GM12878 (cell line): ENCODE data around the gene RAB23. TPM values are rescaled to one million over a fixed set of nuclear protein-coding genes. Genes with fewer than 3 reads are reported as not detected.

Source experiments
- ATAC-seq: fragments of 200-7000 bp; cut with Tn5 transposase; 3 replicates; pipeline ENCODE4 v1.9.1; 2020; ENCODE audit warnings: mild to moderate bottlenecking, moderate library complexity
- BruUV-seq: library from RNA; stranded (reverse); fragments of 400-500 nt; replicated peaks from 2 replicates; lab custom pipeline; 2021; lab: Mats Ljungman, UMichigan
- CTCF ChIA-PET: fragments of 300-600 bp; sonication (Branson Sonifier 250); formaldehyde crosslinking; extraction: SDS; loops from one replicate; lab custom pipeline; 2021; ENCODE audit warnings: inconsistent platforms; lab: Yijun Ruan, JAX
- POLR2A ChIA-PET: fragments of 350-600 bp; formaldehyde crosslinking; extraction: SDS; loops from one replicate; lab custom pipeline; 2021; ENCODE audit warnings: inconsistent platforms; lab: Charles Lee
- RAD21 ChIA-PET: fragments of 300-600 bp; sonication (Branson Sonifier 250); formaldehyde crosslinking; loops from one replicate; lab custom pipeline; 2023; ENCODE audit warnings: antibody characterized with exemption; ENCODE audit not compliant: unreplicated experiment; lab: Charles Lee
- SMC1A ChIA-PET: fragments of 300-600 bp; sonication (Branson Sonifier 250); formaldehyde crosslinking; loops from one replicate; lab custom pipeline; 2023; ENCODE audit not compliant: unreplicated experiment, uncharacterized antibody; lab: Charles Lee
- DNase-seq: peaks from one replicate; pipeline ENCODE4 v3.0.0-alpha.2; 2011; ENCODE audit warnings: low read depth, low spot score
- FAIRE-seq: peaks from 3 replicates; lab custom pipeline; 2011; peaks lifted over from hg19 to GRCh38; lab: Jason Lieb, UNC
- H2AFZ ChIP-seq: 2 replicates; pipeline ENCODE4 v1.6.0; 2011; ENCODE audit warnings: low read depth, low read length, control low read depth; ENCODE audit not compliant: control insufficient read depth
- H3K27ac ChIP-seq: 2 replicates; pipeline ENCODE4 v1.5.1; 2011; ENCODE audit warnings: control low read depth; ENCODE audit not compliant: control insufficient read depth, insufficient read depth
- H3K27me3 ChIP-seq, 2 experiments: replicated peaks in 1 of 2; 2 replicates each; pipeline versions ENCODE4 v1.6.0 to v1.6.1; 2011; ENCODE audit warnings: low read length in 1 of 2; ENCODE audit not compliant: control insufficient read depth in 2 of 2, insufficient read depth in 2 of 2
- H3K36me3 ChIP-seq, 2 experiments: 2 replicates each; pipeline ENCODE4 v1.5.1; 2011; ENCODE audit warnings: low read length in 1 of 2; ENCODE audit not compliant: control insufficient read depth in 2 of 2, insufficient read depth in 2 of 2
- H3K4me1 ChIP-seq: 2 replicates; pipeline ENCODE4 v1.6.1; 2011; ENCODE audit warnings: mild to moderate bottlenecking, low read length, moderate library complexity, mixed read lengths; ENCODE audit not compliant: control insufficient read depth, insufficient read depth
- H3K4me2 ChIP-seq: 2 replicates; pipeline ENCODE4 v1.6.0; 2011; ENCODE audit warnings: control low read depth; ENCODE audit not compliant: control insufficient read depth, insufficient read depth
- H3K4me3 ChIP-seq: fragments of 200-600 bp; sonication (generic); 2 replicates; pipeline ENCODE4 v1.5.1; 2016
- H3K79me2 ChIP-seq: 2 replicates; pipeline ENCODE4 v1.6.0; 2011; ENCODE audit warnings: low read length; ENCODE audit not compliant: control insufficient read depth, insufficient read depth
- H3K9ac ChIP-seq: 2 replicates; pipeline ENCODE4 v1.8.0; 2011; ENCODE audit warnings: low read length, control low read depth, mixed read lengths; ENCODE audit not compliant: control insufficient read depth, insufficient read depth
- H3K9me3 ChIP-seq: replicated peaks from 3 replicates; pipeline ENCODE4 v1.5.1; 2011; ENCODE audit warnings: mild to moderate bottlenecking, low read length; ENCODE audit not compliant: control insufficient read depth, insufficient read depth
- H4K20me1 ChIP-seq: 2 replicates; pipeline ENCODE4 v1.6.0; 2011; ENCODE audit not compliant: control insufficient read depth, insufficient read depth
- CHD1 ChIP-seq: IDR thresholded peaks from 2 replicates; pipeline ENCODE4 v1.6.1; 2012; ENCODE audit warnings: low read depth, low read length, improper control_type of control experiment
- ESRRA ChIP-seq: IDR thresholded peaks from 2 replicates; pipeline ENCODE4 v1.6.1; 2012; ENCODE audit warnings: mild to moderate bottlenecking, low read length, improper control_type of control experiment
- MYC ChIP-seq: IDR thresholded peaks from 2 replicates; pipeline ENCODE4 v1.6.1; 2011; ENCODE audit warnings: mild to moderate bottlenecking, low read length, moderate library complexity, inconsistent platforms; ENCODE audit not compliant: insufficient read depth, insufficient replicate concordance, insufficient read length, severe bottlenecking
- NR2C1 ChIP-seq: fragments of 450-650 bp; IDR thresholded peaks from 2 replicates; pipeline ENCODE4 v1.6.1; 2017; ENCODE audit warnings: antibody characterized with exemption, mild to moderate bottlenecking, moderate library complexity
- NR2C2 ChIP-seq: IDR thresholded peaks from 2 replicates; pipeline ENCODE4 v1.6.1; 2011; ENCODE audit warnings: borderline replicate concordance, low read depth; ENCODE audit not compliant: control insufficient read depth, insufficient read length
- PAX5 ChIP-seq: IDR thresholded peaks from 2 replicates; pipeline ENCODE4 v1.6.1; 2011; ENCODE audit warnings: low read depth, low read length, borderline replicate concordance
- POLR2A ChIP-seq: IDR thresholded peaks from 2 replicates; pipeline ENCODE4 v1.6.1; 2011; ENCODE audit warnings: low read depth, mild to moderate bottlenecking, low read length
- USF2 ChIP-seq: IDR thresholded peaks from 2 replicates; pipeline ENCODE4 v1.6.1; 2011; ENCODE audit warnings: low read depth, low read length, improper control_type of control experiment, borderline replicate concordance
- WGBS: methylation state at CpG from one replicate; pipeline ENCODE4 v1.1.6; 2016; ENCODE audit warnings: low lambda C conversion rate; ENCODE audit not compliant: insufficient replicate concordance, insufficient coverage; ENCODE audit errors: missing lambda C conversion rate; 5-methylcytosine and 5-hydroxymethylcytosine counted together
- in situ Hi-C: fragments of 300-500 bp; cut with MboI; formaldehyde crosslinking; loops from 9 replicates; pipeline ENCODE4 v1.14.3; 2018; ENCODE audit warnings: mixed read lengths
- intact Hi-C: fragments of 100-400 bp; cut with micrococcal nuclease; formaldehyde crosslinking; loops from one replicate; pipeline ENCODE4 v1.14.2; 2022; ENCODE audit not compliant: unreplicated experiment
- polyA plus RNA-seq, 11 experiments: library from polyadenylated mRNA; depleted of rRNA in 4 of 11; unstranded in 6 of 11; stranded (reverse) in 5 of 11; fragments of >200 nt; fragmentation: Nextera tagmentation in 4 of 11; fragmentation: Illumina TruSeq in 1 of 11; extraction: Ambion mirVana in 4 of 11; extraction: Trizol in 1 of 11; gene quantifications; 1 replicate in 1 of 11; 2 replicates in 10 of 11; pipeline versions ENCODE4 v1.2.1 to v1.2.3, GENCODE V29; 2011 to 2016; ENCODE audit warnings: inconsistent platforms in 2 of 11, missing spikeins in 2 of 11, low read depth in 1 of 11
- total RNA-seq, 4 experiments: library from RNA; depleted of rRNA in 3 of 4; stranded (reverse); fragments of >200 nt in 3 of 4; fragmentation: Illumina TruSeq in 1 of 4; extraction: Trizol in 1 of 4; gene quantifications; 2 replicates each; pipeline versions ENCODE4 v1.2.1 to v1.2.3, GENCODE V29; 2013 to 2021

RAB23 gene
- total and polyA plus RNA-seq, 10 of the 15 experiments (the other 5 are each of a cell fraction or from before 2014, with no cell fraction given): 0.80 to 6.0 (median 3.1) TPM

- no TSS peak for BruUV-seq
- Histone ChIP-seq H3K4me3 (no peak overlapping the region), H3K79me2 (no peaks in the 10 kb centered on the region), H3K9me3 (no peaks in the 10 kb centered on the region), H3K27me3 (no peaks in the 10 kb centered on the region), H4K20me1 (no peaks in the 10 kb centered on the region), H3K9ac (no peak overlapping the region), H2AFZ (no peak overlapping the region), H3K4me1 (no peaks in the 10 kb centered on the region), H3K36me3 (peaks cover 0 to 2% of the 10 kb centered on the region in 2 experiments; a peak in 1 of 4 replicates), H3K4me2 (no peak overlapping the region), H3K27ac (no peak overlapping the region)
- 96% methylated on average over 2 of the region's 2 CpGs for WGBS
- ATAC-seq: no peak
- SMC1A ChIA-PET: no interaction called here
- intact Hi-C loops: no loop called here
- in situ Hi-C loops: loop anchor here (5.0 kb wide), 1 partner anchor 72 kb away; the partner anchor contains the start of gene ZNF451
- RAD21 ChIA-PET: no interaction called here
- TF ChIP-seq NR2C2 (no peak), POLR2A (no peak), USF2 (no peak), PAX5 (no peak), ESRRA (no peak), CHD1 (no peak), MYC (no peak), NR2C1 (no peak)
- DNase-seq: no peak
- POLR2A ChIA-PET: no interaction called here
- CTCF ChIA-PET: no interaction called here
- no peak for FAIRE-seq
These were observed 58.2 kb downstream of the RAB23 start for GRCh38 chr6:57163956-57164355.
